NCI-H2227 treated with DMSO at 0.1 percent for 48 hours (cell line): ENCODE results near the gene MMP24.
"Not testable (repeated sequence)": the region's sequence is repeated elsewhere in the genome, so short reads cannot be mapped to it uniquely, and the experiment has no call there.

Source experiments
- DNase-seq: peaks from one replicate; lab custom pipeline; 2025; lab: John Stamatoyannopoulos, UW

MMP24 gene

DNA sequence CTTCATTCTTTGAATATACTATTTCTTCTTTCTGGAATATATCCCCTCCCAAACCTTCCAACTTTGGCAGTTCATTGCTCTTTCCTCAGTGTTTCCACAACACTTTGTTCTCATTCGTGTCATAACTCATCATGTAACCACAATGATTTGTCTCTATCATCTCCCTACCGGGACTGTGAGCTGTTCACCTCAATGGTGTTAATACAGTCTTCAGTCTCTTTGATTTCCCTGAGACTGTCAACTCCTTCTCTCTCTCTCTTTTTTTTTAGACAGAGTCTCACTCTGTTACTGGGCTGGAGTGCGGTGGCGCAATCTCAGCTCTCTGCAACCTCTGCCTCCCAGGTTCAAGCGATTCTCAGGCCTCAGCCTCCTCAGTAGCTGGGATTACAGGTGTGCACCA lies 2.5 kb upstream of the MMP24 start:
- DNase-seq = no peak

GRCh38 chr20:35224536-35224935 lies 2.0 kb upstream of the MMP24 start:
- DNase-seq = no peak

DNA sequence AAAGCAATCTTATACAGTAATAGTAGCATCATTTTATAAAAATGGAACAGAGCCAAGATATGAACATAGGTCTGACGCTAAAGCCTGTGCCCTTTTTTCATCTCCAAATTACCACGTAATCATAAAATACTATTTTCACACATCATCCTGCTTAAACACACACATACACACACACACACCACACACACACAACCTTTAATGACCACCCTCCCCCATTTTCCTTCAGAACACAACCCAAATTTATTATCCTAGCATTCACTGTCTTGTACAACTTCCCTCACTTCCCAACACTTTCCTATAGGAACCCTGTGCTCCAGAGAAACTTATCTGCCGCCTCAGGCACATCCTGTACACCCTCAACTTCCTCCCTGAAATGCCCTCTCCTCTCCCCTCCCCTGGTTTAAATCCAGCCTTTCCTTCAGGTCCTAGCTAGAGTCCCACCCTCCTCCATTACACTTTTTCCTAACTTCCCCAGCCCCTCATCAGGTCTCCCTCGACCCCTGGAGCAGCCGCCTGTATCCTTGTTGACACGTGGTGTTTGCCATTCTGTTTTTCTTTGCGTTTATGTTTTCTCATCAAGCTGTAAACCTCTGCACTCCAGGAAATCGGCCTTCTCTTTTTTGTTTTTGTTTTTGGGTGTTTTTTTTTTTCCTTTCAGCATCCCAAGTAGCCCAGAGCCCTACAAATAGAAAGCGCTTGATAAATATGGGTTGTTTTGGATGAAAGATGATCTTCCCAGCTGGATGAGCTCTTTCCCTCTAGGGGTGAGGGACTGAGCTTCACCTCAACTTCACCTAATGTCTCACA lies 968 bp upstream of the MMP24 start:
- no peak for DNase-seq

- DNase-seq = peak; percentile 43
Observed at GRCh38 chr20:35226884-35227681, 593 bp downstream of the MMP24 start.

DNA sequence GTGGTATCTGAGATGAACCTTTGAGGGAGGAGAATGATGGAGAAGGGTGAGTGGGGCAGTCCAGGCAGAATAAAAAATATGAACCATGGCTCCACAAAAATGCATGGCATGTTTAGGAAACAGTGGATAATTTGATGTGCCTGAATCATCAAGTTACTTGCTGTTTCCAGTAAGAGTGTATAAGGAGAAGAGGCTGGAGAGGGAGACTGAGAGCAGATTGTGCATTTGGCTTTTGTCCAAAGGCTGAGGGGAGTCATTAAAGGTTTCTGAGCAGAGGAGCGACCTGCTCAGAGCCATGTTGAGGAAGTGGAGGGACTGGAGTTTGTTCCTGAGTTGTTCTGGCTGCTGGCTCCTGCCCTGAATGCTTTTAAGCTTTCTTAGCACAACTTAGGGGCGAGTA lies 6.1 kb downstream of the MMP24 start:
- DNase-seq = peak; percentile 28

DNA sequence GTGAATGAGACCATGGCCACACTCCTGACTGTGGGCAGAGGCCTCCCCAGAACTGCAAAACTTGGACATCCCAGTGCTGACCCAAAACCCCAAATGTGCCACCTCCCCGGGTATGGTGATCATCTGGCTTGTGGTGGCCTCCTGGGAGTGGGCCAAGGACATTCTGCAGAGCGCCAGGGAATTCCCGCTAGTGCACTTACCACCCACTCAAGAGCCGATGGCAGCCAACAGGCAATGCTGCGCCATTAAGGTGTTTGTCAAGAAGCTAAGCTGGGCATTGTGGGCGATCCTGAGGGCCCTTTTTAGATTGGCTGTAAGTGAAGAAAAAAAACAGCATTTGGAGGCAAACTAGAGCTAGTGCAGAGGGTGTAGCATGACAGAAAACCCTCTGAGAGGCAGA lies 9.4 kb downstream of the MMP24 start:
- no peak for DNase-seq

DNA sequence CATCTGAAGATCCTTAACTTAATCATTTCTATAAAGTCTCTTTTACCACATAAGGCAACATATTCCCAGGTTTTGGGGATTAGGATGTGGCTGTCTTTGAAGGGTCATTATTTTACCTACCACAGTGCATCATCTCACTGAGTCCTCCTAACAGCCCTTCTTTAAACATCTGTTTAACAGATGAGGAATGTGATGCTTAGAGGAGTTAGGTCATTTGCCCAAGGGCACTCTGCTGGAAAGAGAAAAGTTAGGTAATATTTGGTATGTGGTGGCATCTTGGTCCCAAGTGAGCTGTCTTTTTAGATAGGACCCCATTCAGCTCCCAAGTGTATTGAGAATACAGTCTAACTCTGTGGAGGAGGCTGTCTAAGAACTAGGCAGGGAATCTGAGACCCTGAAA lies 11.0 kb downstream of the MMP24 start:
- DNase-seq = no peak

- DNase-seq = no peak
Observed at GRCh38 chr20:35238170-35238569, 11.7 kb downstream of the MMP24 start.

- no peak for DNase-seq
Observed at GRCh38 chr20:35238735-35239134, 12.2 kb downstream of the MMP24 start.

- no peak for DNase-seq
Observed at GRCh38 chr20:35240083-35240810, 13.8 kb downstream of the MMP24 start.

GRCh38 chr20:35240811-35241293 lies 14.4 kb downstream of the MMP24 start:
- no peak for DNase-seq

DNA sequence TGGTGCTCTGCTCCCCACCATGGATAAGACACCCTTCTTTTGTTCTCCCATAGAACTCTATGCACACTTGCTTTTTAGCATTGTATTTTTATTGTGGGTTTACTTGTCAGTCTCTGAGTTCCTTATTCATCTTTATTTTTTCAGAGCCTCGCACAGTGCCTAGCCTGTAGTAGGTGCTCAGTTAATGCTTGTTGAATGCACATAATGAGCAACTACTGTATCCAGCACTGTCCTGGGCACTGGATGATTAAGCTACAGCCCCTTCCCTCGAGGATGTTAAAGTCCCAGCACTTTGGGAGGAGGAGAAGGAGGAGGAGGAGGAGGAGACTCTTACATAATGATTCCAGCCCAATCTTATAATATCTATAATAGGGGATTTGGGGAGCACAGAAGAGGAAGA lies 16.8 kb downstream of the MMP24 start:
- no peak for DNase-seq

- no peak for DNase-seq
Observed at GRCh38 chr20:35243986-35244385, 17.5 kb downstream of the MMP24 start.

- DNase-seq = no peak
Observed at GRCh38 chr20:35246723-35247122, 20.2 kb downstream of the MMP24 start.

GRCh38 chr20:35248641-35249475 lies 22.4 kb downstream of the MMP24 start:
- no peak for DNase-seq

- no peak for DNase-seq
Observed at GRCh38 chr20:35251613-35251940, 25.1 kb downstream of the MMP24 start.

GRCh38 chr20:35252037-35252461 lies 25.6 kb downstream of the MMP24 start:
- DNase-seq = no peak

DNA sequence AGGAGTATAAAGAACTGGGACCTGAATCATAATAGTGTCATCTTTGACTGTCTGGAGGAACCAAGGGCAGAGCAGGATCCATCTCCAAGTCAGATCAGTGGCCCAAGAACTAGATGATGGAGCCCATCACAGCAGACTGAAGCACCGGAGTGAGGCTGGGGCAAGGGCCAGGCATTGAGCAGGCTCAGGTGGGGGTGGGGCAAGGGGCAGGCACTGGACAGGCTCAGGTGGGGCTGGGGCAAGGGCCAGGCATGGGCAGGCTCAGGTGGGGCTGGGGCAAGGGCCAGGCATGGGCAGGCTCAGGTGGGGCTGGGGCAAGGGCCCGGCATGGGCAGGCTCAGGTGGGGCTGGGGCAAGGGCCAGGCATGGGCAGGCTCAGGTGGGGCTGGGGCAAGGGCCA lies 26.1 kb downstream of the MMP24 start:
- DNase-seq = not testable (repeated sequence)

- DNase-seq = no peak
Observed at GRCh38 chr20:35253010-35253409, 26.5 kb downstream of the MMP24 start.

DNA sequence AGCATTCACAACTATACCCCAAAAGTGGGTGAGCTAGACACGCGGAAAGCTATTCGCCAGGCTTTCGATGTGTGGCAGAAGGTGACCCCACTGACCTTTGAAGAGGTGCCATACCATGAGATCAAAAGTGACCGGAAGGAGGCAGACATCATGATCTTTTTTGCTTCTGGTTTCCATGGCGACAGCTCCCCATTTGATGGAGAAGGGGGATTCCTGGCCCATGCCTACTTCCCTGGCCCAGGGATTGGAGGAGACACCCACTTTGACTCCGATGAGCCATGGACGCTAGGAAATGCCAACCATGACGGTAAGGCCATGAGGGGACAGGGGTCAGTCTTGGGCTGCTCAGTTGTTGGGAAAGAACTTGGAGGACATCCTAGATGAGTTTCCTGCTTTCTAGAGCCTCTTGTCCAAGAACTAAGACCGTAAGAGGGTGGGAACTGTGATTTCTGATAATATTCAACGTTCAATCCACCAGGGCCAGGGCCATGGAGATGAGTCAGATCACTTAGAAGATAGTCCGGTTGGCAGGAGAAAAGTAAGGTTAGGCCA lies 28.0 kb downstream of the MMP24 start:
- DNase-seq = no peak

DNA sequence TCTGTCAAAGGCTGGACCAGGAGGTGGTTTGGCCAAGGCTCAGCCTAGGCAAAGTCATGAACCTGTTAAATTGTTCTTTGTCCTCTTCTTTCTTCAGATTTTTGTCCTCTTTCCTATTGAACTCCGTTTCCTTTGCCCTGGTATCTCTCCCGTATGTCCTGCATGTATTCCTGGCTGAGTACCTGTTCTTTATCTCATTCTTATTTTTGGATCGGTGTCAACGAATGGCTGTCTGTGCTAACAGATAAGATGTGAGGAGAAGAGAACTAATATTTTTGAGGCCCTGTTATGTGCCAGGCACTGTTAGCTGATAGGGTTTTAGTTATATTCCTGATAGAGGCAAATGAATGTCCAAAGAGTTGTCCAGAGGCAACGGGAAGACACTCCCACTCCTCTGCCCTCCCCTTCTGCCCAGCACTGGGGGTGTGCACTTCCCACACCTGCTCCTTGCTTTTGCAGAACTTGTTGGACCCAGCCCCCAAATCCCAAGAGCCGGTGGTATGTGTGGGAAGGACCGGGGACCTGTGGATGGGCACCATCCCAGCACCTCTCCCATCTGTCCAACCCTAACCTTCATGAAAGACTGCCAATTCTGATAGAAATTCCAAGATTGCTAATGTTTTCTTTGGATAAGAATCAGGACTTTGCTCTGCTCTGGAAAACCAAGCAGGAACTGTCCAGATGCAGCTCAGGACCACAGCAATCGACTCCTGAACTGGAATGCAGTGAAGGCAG lies 30.9 kb downstream of the MMP24 start:
- DNase-seq = no peak
